Measurements from ENCODE around the gene SKAP1.

- TF ChIP-seq CTCF (IDR thresholded peaks at IDR 0.05; ENCODE audit: low read length) (no peak), EZH2 (optimal IDR thresholded peaks at IDR 0.05; ENCODE audit: low read depth, low read length) (no peak), EZH2phosphoT487 (IDR thresholded peaks at IDR 0.05; ENCODE audit: low read length) (no peak)
Measured at GRCh38 chr17:48413613-48414405, 16.2 kb downstream of the SKAP1 start.
